ENCODE results near the gene KRT73. TPM values are rescaled to one million over a fixed set of nuclear protein-coding genes. Genes with fewer than 3 reads are reported as not detected.

KRT73 gene
- total RNA-seq, 1 experiment from 2014 or later, result not detected

GRCh38 chr12:52632656-52633055, 14.3 kb upstream of the KRT73 start:
- H3K4me3 Mint-ChIP-seq, result no peak overlapping the region
- H3K9me3 Mint-ChIP-seq, result no peaks in the 10 kb centered on the region
- ATAC-seq, result no peak
- no peaks in the 10 kb centered on the region for H3K36me3 Mint-ChIP-seq
- H3K27ac Mint-ChIP-seq, result no peak overlapping the region
- H3K4me1 Mint-ChIP-seq, result no peaks in the 10 kb centered on the region
- CTCF ChIA-PET, result interaction anchor here (1.6 to 2.3 kb wide), 3 partner anchors 10 to 247 kb away, joined by 4 to 10 read pairs (median 6); no protein-coding TSS in a partner anchor
- TF ChIP-seq ESRRA (CRISPR knock-in tag; IDR thresholded peaks at IDR 0.05; ENCODE audit: borderline replicate concordance) (no peak), FOXP4 (CRISPR knock-in tag; IDR thresholded peaks at IDR 0.05) (no peak), ZBTB43 (CRISPR knock-in tag; IDR thresholded peaks at IDR 0.05) (no peak), ETV6 (CRISPR knock-in tag; IDR thresholded peaks at IDR 0.05) (no peak), JAZF1 (CRISPR knock-in tag; IDR thresholded peaks at IDR 0.05) (no peak)
- H3K27me3 Mint-ChIP-seq (ENCODE audit: low read depth), result no peaks in the 10 kb centered on the region
- DNase-seq (ENCODE audit: low spot score), result no peak
- POLR2A ChIA-PET, result no interaction called here

- no peaks in the 10 kb centered on the region for H3K36me3 Mint-ChIP-seq
- POLR2A ChIA-PET, result no interaction called here
- ATAC-seq (no peak), DNase-seq (ENCODE audit: low spot score) (no peak)
- no peak overlapping the region for H3K4me3 Mint-ChIP-seq
- CTCF ChIA-PET, result interaction anchor here (2.2 to 2.3 kb wide), 2 partner anchors 10 to 239 kb away, joined by 6 to 10 read pairs; no protein-coding TSS in a partner anchor
- H3K27ac Mint-ChIP-seq, result no peak overlapping the region
- TF ChIP-seq ATF1 (CRISPR knock-in tag; IDR thresholded peaks at IDR 0.05) (no peak), IRF2 (CRISPR knock-in tag; IDR thresholded peaks at IDR 0.05; ENCODE audit: borderline replicate concordance, low read depth) (no peak), ERG (CRISPR knock-in tag; IDR thresholded peaks at IDR 0.05) (no peak), TCF7 (CRISPR knock-in tag; IDR thresholded peaks at IDR 0.05; ENCODE audit: low read depth) (no peak), E2F4 (CRISPR knock-in tag; IDR thresholded peaks at IDR 0.05; ENCODE audit: borderline replicate concordance, low read depth) (no peak), ESRRA (CRISPR knock-in tag; IDR thresholded peaks at IDR 0.05; ENCODE audit: borderline replicate concordance) (no peak), ATF6 (CRISPR knock-in tag; IDR thresholded peaks at IDR 0.05) (no peak), ZBTB21 (CRISPR knock-in tag; IDR thresholded peaks at IDR 0.05; ENCODE audit: borderline replicate concordance) (no peak), JUN (CRISPR knock-in tag; IDR thresholded peaks at IDR 0.05) (no peak), SMAD4 (CRISPR knock-in tag; IDR thresholded peaks at IDR 0.05) (no peak)
- no peaks in the 10 kb centered on the region for H3K27me3 Mint-ChIP-seq (ENCODE audit: low read depth)
- H3K9me3 Mint-ChIP-seq, result no peaks in the 10 kb centered on the region
- H3K4me1 Mint-ChIP-seq, result peaks cover 4% of the 10 kb centered on the region
Measured at GRCh38 chr12:52631676-52632459, 13.5 kb upstream of the KRT73 start.
